Stimulated activated CD4-positive, alpha-beta T cell treated with anti-CD3 and anti-CD28 coated beads, TNF-alpha, amount 100 ng/mL, for 1 hour (primary cell): ENCODE measurements around the gene CATSPERB.
"Not testable (repeated sequence)": the region's sequence is repeated elsewhere in the genome, so short reads cannot be mapped to it uniquely, and the experiment has no call there.

ENCODE experiments used
- DNase-seq, 3 donors: peaks; one replicate each; pipeline ENCODE4 v3.0.0-alpha.2; 2020; ENCODE audit warnings: low read depth in 3 of 3, low spot score in 1 of 3

Gene CATSPERB

DNA sequence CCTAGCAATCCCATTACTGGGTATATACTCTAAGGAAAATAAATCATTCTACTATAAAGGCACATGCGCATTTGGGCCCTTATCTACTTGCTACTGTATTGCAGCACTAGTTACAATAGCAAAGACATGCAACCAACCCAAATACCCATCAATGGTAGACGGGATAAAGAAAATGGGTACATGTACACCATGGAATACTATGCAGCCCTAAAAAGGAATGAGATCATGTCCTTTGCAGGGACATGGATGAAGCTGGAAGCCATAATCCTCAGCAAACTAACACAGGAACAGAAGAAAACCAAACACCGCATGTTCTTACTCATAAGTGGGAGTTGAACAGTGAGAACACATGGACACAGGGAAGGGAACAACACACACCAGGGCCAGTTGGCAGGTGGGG lies 54.2 kb downstream of the CATSPERB start:
- DNase-seq, result not testable (repeated sequence)

DNA sequence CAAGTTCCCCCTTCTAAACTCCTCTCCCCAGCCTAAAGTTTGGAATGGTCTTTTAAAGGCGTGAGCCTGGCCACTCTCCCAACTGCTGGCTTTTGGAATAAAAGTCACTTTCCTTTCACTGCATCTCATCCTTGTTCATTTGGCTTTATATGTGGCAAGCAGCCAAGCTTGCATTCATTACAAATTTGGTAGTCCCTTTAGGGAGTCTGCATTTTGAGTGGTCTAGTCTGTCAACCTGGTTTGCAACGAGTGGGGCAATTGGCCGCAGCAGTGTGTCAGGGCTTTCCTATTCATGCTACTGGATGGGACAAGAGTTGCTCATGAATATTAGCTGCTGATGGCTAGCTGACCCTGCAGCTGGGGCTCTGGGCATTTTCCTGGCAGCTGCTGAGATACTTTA lies 57.0 kb downstream of the CATSPERB start:
- DNase-seq, result no peak

- DNase-seq, result no peak
These were observed 62.0 kb downstream of the CATSPERB start for GRCh38 chr14:91669867-91670266.

DNA sequence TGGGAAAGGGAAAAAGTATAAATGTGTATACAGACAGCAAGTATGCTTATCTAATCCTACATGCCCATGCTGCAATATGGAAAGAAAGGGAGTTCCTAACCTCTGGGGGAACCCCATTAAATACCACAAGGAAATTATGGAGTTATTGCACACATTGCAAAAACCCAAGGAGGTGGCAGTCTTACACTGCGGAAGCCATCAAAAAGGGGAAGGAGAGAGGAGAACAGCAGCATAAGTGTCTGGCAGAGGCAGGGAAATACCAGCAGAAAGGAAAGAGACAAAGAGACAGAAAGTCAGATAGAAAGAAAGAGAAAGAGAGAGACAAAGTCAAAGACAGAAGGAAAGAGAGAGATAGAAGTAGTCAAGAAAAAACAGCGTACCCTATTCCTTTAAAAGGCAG lies 64.8 kb downstream of the CATSPERB start:
- not testable (repeated sequence) for DNase-seq

DNA sequence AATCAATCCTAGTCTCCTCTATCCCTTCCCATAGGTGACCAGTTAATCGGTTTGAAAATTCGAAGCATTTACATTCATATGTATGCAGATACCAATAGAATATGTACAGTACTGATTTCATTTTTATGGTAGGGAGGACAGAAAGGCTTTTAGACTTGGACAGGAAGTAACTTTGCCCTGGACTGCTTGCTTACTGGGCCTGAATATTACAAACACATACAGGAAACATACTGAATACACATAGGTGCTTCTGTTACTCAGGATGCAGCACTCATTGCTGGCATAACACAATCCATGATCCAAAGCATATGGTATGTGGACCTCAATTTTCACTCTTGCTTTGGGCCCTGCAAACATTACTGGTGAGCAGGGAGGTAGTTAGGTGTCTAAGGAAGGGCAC lies 71.1 kb downstream of the CATSPERB start:
- no peak for DNase-seq

DNA sequence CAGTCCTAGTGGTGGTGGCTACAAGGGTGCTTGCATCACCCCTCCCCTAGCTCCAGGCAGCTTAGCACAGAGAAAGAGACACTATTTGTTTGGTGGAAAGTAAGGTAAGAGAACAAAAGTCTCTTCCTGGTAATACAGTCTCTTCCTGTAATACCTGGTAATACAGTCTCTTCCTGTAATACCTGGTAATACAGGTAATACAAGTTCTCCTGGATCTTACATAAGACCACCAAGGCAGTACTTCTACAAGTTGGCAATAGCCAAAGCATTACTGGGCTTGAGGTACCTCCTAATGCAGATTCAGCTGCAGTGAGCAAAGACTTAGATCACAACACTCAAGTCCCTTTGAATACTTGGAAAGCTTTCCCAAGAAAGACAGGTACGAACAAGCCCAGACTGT lies 77.0 kb downstream of the CATSPERB start:
- no peak for DNase-seq

DNA sequence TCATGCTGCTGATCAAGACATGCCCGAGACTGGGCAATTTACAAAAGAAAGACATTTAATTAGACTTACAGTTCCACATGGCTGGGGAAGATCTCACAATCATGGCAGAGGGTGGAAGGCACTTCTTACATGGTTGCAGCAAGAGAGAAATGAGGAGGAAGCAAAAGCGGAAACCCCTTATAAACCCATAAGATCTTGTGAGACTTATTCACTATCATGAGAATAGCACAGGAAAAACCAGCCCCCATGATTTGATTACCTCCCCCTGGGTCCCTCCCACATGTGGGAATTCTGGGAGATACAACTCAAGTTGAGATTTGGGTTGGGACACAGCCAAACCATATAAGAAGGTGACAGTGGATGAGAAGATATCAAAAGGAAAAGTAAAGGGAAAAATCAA lies 78.4 kb downstream of the CATSPERB start:
- no peak for DNase-seq

DNA sequence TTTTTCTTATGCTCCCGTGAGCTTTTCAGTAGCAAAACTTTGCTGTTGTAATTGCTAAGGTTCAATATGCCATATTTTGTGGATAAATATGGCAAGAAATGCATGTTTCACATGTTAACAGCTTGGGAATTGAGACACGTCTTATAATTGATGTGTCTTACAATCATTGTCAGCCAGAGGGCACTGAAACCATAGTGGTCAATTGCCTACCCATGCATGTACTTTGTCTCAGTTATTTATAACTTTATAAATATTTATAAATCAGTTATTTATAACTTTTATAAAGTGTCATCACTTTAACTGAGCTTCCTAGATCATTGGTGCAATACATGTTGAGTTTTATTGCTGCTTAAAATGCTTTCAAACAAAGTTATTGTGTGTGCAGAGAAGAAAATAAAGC lies 82.0 kb downstream of the CATSPERB start:
- no peak for DNase-seq

DNA sequence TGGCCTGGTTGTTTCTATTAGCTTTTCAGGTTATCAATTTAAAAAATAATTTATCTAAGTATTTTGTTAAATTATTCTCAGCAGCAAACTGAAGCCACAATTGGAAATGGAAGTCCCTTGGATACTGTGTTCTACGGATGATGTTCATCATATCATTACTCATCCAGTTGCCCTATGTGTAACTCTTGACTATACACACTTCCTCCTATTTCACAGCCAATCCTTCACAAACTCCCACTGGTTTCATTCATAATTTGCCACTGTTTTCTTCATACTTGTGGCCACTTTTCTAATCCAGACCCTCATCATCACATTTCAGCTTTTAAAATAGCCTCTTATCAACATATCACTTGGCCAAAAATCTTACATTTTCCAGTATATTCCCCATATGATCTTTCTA lies 84.0 kb downstream of the CATSPERB start:
- no peak for DNase-seq

- DNase-seq, result no peak
These were observed 95.3 kb downstream of the CATSPERB start for GRCh38 chr14:91636604-91637003.

GRCh38 chr14:91624757-91625156 lies 107.1 kb downstream of the CATSPERB start:
- no peak for DNase-seq

DNA sequence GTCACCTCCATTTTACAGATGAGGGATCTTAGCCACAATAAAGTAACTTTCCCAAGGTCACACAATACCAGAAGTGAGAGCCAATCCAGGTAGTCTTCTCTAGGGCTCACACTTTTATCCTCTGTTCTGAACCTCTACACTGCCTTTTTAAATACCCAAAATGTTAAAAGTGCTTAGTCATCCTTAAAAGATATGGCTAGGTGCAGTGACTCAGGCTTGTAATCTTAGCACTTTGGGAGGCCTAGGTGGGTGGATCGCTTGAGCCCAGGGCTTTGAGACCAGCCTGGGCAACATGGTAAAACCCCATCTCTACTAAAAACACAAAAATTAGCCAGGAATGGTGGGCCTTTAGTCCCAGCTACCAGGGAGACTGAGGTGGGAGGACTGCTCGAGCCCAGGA lies 117.7 kb downstream of the CATSPERB start:
- no peak for DNase-seq

- DNase-seq, result no peak
These were observed 118.3 kb downstream of the CATSPERB start for GRCh38 chr14:91613459-91614112.

GRCh38 chr14:91611528-91611927 lies 120.4 kb downstream of the CATSPERB start:
- DNase-seq, result no peak

- DNase-seq, result no peak
These were observed 122.7 kb downstream of the CATSPERB start for GRCh38 chr14:91609161-91609560.

- no peak for DNase-seq
These were observed 124.4 kb downstream of the CATSPERB start for GRCh38 chr14:91607322-91608047.

- no peak for DNase-seq
These were observed 125.0 kb downstream of the CATSPERB start for GRCh38 chr14:91606851-91607250.

GRCh38 chr14:91604611-91605010 lies 127.3 kb downstream of the CATSPERB start:
- not testable (repeated sequence) for DNase-seq

- DNase-seq, result no peak
These were observed 131.9 kb downstream of the CATSPERB start for GRCh38 chr14:91599994-91600393.

DNA sequence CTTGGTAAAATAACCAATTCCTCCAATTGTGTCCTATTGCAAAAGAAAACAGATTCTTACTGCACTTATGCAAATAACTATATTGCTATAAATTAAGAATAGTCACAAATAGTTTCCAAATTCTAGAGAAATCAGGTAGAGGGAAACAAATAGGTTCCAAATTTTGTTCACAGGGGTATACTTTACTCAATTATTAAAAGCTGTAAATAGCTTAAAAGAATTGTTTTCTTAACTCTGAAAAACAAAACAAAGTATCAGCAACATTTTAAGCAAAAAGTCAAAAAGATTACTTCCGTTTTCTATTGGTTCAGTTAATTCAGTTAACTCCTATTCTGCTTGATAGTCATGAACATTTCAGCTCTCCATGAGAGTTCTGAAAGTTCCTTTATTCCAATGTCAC lies 136.2 kb downstream of the CATSPERB start:
- DNase-seq, result no peak

GRCh38 chr14:91593957-91594356 lies 137.9 kb downstream of the CATSPERB start:
- DNase-seq, result not testable (repeated sequence)

GRCh38 chr14:91586410-91586809 lies 145.5 kb downstream of the CATSPERB start:
- DNase-seq, result no peak

DNA sequence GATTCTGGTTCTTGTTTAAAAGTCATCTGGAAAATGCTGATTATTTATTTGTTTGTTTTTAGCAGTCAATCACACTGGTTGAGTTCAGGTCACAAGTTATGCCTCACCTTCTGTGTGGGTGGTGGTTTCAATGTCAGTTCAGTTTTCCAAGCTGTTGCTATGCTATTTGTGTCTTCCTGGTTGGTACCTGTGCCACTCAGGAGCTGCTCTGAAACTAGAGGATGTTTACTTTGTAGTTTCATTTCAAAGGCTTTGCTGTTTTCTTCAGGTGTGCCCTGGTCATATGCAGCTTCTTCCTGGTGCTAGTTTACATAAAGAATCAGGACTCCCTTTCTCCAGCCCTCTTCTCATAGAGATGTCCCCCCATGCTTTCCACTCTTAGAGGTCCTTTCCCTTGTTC lies 146.0 kb downstream of the CATSPERB start:
- no peak for DNase-seq
